H7 (cell line): ENCODE data around the gene FBXO38. TPM values are rescaled to one million over a fixed set of nuclear protein-coding genes. Genes with fewer than 3 reads are reported as not detected.

ENCODE experiments used
- DNase-seq: peaks from one replicate; pipeline ENCODE4 v3.0.0; 2012
- H3K27me3 ChIP-seq: 2 replicates; pipeline ENCODE4 v1.6.0; 2011; ENCODE audit warnings: mild to moderate bottlenecking, low read length; ENCODE audit not compliant: control insufficient read depth, insufficient read depth
- H3K36me3 ChIP-seq: replicated peaks from 2 replicates; pipeline ENCODE4 v1.5.1; 2011; ENCODE audit warnings: low read length; ENCODE audit not compliant: control insufficient read depth, insufficient read depth
- H3K4me3 ChIP-seq: 2 replicates; pipeline ENCODE4 v1.5.1; 2011; ENCODE audit warnings: low read depth, mild to moderate bottlenecking, control low read depth, low read length, moderate library complexity; ENCODE audit not compliant: insufficient read depth
- total RNA-seq: library from RNA; depleted of rRNA; stranded (reverse); fragments of >200 nt; shearing (Covaris generic); gene quantifications from 2 replicates; pipeline ENCODE4 v1.2.3, GENCODE V29; 2014

The FBXO38 gene
- total RNA-seq, 1 experiment from 2014 or later: 29.4 TPM

DNA sequence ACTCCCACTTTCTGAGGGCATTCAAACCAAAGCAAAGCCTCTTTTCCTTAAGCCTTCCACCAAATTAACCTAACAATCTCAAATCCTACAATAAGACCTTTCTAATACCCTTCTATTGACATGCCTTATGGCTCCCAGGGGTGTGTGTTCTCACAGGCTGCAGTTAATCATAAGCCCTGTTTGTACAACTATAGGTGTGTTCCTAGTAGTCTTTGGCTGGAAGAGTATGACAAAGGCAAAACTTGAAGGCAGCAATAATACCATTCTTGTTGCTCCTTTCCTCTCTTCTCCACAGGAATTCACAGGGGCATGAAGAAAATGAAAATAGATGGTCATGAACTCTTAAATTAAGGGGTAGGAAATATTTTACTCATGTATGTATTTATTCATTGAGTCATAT is 10.9 kb upstream of the FBXO38 start:
- Histone ChIP-seq H3K36me3 (no peaks in the 10 kb centered on the region), H3K27me3 (no peaks in the 10 kb centered on the region), H3K4me3 (no peak overlapping the region)
- no peak for DNase-seq

DNA sequence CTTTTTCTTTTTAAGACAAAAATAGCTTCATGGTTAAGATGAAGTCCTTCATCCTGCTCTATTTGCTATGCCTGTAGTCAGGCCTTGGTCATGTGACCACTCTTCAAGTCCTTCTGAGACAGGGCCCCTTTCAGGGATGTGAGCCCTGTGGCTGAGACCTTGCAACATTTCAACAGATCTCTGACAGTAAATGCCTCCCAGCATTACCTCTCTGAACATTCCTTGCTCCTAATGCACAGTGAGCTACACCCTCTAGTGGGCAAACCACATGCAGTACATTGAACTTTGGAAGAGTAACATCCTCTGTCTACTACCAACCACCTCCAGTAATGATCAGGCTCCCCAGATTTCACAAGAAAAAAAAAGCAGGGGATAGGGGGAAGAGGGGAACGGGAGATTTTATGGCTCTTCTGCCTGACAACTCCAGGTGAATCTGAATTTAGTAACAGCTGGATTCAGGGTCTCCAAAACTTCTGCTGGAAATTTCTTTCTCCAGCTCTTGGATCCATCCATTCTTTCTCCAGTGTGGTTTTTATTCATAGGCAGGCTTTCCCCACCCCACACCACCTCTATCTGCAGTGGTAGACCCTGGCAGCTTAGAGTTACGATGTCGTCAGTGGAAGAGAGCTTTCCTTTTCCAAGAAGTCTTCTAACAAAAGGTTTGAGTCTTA is 8.9 kb upstream of the FBXO38 start:
- Histone ChIP-seq H3K36me3 (no peaks in the 10 kb centered on the region), H3K27me3 (no peaks in the 10 kb centered on the region), H3K4me3 (no peak overlapping the region)
- DNase-seq: peak; percentile 19

GRCh38 chr5:148376198-148376597 is 7.6 kb upstream of the FBXO38 start:
- no peak overlapping the region for H3K4me3 ChIP-seq
- H3K27me3 ChIP-seq: no peaks in the 10 kb centered on the region
- H3K36me3 ChIP-seq: no peaks in the 10 kb centered on the region
- no peak for DNase-seq

DNA sequence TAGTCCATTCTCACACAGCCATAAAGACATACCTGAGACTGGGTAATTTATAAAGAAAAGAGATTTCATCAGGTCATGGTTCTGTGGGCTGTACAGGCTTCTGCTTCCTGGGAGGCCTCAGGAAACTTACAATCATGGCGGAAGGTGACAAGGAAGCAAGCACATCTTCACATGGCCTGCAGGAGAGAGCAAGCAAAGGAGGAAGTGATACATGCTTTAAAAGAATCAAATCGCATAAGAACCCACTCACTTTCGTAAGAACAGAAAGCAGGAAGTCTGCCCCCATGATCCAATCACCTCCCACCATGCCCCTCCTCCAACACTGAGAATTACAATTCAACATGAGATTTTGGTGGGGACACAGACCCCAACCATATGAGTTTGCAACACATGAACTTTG is 5.1 kb upstream of the FBXO38 start:
- Histone ChIP-seq H3K4me3 (no peak overlapping the region), H3K27me3 (no peaks in the 10 kb centered on the region), H3K36me3 (no peaks in the 10 kb centered on the region)
- no peak for DNase-seq

DNA sequence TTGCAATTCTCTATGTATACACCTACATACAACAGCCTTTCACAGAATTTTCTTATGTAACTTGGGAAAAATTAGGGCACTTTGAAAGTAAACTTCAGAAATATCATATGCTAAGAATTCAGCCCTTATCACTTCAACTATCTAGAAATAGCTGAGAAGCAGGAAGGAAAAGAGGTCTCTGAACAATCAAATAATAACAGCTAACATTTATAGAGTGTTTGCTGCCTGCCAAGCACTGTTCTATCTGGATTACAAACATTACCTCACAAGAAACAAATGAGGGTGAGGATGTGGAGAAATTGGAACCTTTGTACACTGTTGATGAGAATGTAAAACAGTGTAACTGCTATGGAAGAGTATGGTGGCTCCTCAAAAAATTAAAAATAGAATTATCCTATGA is 4.4 kb upstream of the FBXO38 start:
- no peak for DNase-seq
- no peaks in the 10 kb centered on the region for H3K27me3 ChIP-seq
- no peaks in the 10 kb centered on the region for H3K36me3 ChIP-seq
- H3K4me3 ChIP-seq: no peak overlapping the region

DNA sequence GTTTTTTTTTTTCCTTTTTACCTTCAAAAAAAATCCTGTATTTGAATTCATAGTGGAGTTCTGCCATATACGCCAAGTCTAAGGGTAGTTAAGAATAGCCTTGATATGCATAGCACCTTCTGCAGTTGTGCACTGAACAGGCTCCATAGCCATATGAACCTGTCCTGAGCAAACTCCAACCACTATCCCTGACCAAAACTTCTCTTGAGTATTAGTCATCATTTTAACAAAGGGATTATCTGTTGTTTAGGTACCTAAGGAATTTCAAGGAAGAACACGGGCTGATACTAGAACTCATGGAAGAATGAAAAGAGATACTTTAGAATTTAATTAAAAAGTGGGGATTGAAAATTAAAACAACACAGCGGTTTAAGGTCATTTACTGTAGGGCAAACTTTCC is 1.9 kb upstream of the FBXO38 start:
- no peak overlapping the region for H3K4me3 ChIP-seq

GRCh38 chr5:148382961-148383360 is 797 bp upstream of the FBXO38 start:
- Histone ChIP-seq H3K4me3 (peak overlapping the region; percentile 71), H3K36me3 (peaks cover 1% of the 10 kb centered on the region; the same call in 1 of the 2 replicates), H3K27me3 (no peaks in the 10 kb centered on the region)
- DNase-seq: no peak

More for the DNA sequence above, 1.9 kb upstream of the FBXO38 start:
- Histone ChIP-seq H3K27me3 (no peaks in the 10 kb centered on the region), H3K36me3 (no peaks in the 10 kb centered on the region)
- no peak for DNase-seq

GRCh38 chr5:148384380-148384737 is 601 bp downstream of the FBXO38 start:
- Histone ChIP-seq H3K36me3 (peaks cover 1% of the 10 kb centered on the region; the same call in 1 of the 2 replicates), H3K4me3 (peak overlapping the region; percentile 71), H3K27me3 (no peaks in the 10 kb centered on the region)
- DNase-seq: no peak

DNA sequence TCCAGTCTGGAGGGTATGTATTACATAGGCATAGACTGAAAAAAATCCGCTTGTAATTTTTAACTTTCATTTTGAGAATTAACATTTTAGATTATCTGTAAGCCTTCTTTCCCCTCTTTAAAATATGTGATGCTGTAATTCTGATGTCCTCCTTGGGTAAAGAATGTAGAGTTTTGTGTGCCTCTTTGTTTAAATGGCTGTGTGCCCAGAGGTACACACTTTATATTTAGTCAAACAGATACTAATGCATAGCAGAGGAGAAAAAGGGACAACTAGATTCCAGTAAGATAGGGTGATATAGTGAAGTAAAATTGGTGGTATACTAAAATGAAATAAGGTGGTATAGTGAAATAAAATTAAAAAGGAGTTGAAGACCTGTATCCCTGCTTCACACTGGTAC is 1.3 kb downstream of the FBXO38 start:
- Histone ChIP-seq H3K36me3 (peaks cover 1% of the 10 kb centered on the region; the same call in 1 of the 2 replicates), H3K4me3 (no peak overlapping the region), H3K27me3 (no peaks in the 10 kb centered on the region)
- DNase-seq: no peak

DNA sequence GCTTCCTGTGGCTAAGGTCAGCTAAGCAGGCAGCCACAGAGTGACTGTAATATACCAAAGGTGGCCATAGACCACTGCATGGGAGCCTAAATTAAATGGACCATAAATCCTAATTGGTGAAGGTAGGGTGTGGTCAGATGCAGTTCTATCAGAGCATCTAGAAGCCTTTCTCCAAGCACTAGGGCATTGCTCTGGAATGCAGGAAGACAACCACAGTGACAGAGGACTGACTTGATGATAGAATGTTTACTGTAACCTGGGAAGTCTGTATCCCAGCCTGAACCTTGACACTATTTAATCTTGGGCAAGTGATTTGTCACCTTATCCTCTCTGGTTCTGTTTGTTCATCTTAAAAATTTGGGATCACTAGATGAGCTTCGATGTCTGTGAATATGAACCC is 2.3 kb downstream of the FBXO38 start:
- peaks cover 1% of the 10 kb centered on the region; the same call in 1 of the 2 replicates for H3K36me3 ChIP-seq
- DNase-seq: no peak
- no peaks in the 10 kb centered on the region for H3K27me3 ChIP-seq
- H3K4me3 ChIP-seq: no peak overlapping the region

DNA sequence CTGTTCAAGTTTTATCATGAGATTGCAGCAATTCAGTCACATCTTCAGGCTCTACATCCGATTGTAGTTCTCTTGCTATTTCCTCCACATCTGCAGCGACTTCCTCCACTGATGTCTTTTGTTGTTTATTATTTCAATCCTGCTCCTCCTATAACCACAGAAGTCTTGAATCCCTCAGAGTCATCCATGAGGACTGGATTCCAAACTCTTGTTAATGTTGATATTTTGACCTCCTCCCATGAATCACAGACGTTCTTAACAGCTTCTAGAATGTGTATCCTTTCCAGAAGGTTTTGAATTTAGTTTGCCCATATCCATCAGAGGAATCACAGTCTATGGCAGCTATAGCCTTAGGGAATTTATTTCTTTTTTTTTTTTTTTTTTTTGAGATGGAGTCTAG is 3.6 kb downstream of the FBXO38 start:
- Histone ChIP-seq H3K27me3 (no peaks in the 10 kb centered on the region), H3K4me3 (no peak overlapping the region), H3K36me3 (peaks cover 1% of the 10 kb centered on the region; the same call in 1 of the 2 replicates)
- DNase-seq: no peak

DNA sequence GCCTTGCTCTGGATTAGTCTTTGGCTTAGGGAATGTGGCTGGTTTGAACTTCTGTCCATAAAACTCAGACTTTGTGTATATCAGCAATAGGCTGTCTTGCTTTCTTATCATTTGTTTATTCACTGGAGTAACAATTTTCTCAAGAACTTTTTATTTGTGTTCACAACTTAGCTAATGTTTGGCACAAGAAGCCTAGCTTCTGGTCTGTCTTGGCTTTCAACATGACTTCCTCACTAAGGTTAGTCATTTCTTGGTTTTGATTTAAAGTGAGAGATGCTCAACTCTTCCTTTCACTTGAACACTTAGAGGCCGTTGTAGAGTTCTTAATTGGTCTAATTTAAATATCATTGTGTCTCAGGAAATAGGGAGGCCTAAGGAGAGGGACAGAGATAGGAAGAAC is 4.9 kb downstream of the FBXO38 start:
- H3K36me3 ChIP-seq: peaks cover 1% of the 10 kb centered on the region; the same call in 1 of the 2 replicates
- H3K4me3 ChIP-seq: no peak overlapping the region
- no peaks in the 10 kb centered on the region for H3K27me3 ChIP-seq
- DNase-seq: no peak

- DNase-seq: no peak
- Histone ChIP-seq H3K4me3 (no peak overlapping the region), H3K36me3 (peaks cover 1% of the 10 kb centered on the region; the same call in 1 of the 2 replicates), H3K27me3 (no peaks in the 10 kb centered on the region)
Observed at GRCh38 chr5:148390914-148391313, 7.2 kb downstream of the FBXO38 start.

DNA sequence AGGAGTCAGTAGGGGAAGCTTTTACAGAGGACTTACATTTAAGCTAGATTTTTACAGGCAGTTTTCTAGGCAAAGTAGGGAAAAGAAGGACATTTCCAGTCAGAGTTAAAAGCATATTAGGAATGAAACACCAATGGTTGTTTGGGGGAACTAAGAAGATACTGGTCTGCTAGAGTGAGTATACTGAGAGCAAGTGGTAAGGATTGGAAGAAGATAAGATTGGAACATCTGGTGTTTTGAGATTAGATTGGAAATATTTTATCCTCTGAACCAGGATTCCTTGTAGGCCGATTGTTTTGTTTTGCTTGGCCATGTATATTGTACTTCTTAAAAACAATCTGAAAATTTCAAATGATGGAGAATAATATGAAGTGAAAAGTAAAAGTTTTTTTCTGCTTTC is 7.7 kb downstream of the FBXO38 start:
- Histone ChIP-seq H3K36me3 (peaks cover 1% of the 10 kb centered on the region; the same call in 1 of the 2 replicates), H3K4me3 (no peak overlapping the region), H3K27me3 (no peaks in the 10 kb centered on the region)
- no peak for DNase-seq

DNA sequence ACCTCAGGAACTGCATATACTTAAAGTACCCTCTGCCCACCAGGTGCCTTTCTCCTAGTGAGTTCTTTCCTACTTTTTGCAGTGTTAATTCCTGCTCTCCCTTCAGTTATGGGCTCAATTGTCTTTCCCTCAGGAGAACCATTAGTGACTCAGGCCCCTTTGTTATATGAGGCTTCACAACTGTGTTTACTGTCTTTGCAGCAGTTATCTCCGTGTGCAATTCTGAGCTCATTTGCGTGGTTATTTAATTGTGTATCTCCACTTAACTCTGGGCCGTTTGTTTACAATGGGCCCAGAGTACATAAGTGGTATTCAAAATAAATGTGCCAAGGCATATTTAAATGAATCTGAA is 9.6 kb downstream of the FBXO38 start:
- Histone ChIP-seq H3K36me3 (no peaks in the 10 kb centered on the region), H3K27me3 (no peaks in the 10 kb centered on the region), H3K4me3 (no peak overlapping the region)
- peak; percentile 11 for DNase-seq

DNA sequence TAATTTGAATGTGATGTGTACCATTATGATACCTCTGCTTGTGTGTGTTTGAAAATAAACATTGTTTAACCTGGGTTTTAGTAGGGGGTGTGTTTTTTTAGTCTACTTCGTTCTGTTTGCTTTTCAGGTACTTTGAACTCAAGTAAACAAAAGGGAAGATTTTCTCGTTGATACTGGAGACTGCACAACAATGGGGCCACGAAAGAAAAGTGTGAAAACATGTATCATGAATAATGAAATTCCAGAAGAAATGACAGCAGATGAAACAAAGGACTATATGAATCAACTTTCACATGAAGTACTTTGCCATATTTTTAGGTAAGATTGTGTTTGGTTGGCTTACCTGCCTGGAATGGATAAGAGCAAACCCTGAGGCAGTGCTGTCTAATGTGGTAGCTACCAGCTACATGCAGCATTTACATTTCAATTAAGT is 10.8 kb downstream of the FBXO38 start:
- Histone ChIP-seq H3K36me3 (no peaks in the 10 kb centered on the region; the same call in 1 of the 2 replicates), H3K4me3 (no peak overlapping the region)
- no peak for DNase-seq

More for the DNA sequence above, 10.8 kb downstream of the FBXO38 start:
- no peaks in the 10 kb centered on the region for H3K27me3 ChIP-seq
